Peyer's patch (tissue), 4 donors: ENCODE measurements around the gene NRXN3.

ENCODE experiments used
- CTCF ChIP-seq, 6 experiments: fragments of 450-650 bp in 4 of 6; fragments of 200-600 bp in 2 of 6; sonication (generic) in 1 of 6; IDR thresholded peaks; one replicate each; pipeline ENCODE4 v1.5.1; 2017 to 2019; ENCODE audit warnings: antibody characterized with exemption in 6 of 6, mild to moderate bottlenecking in 3 of 6, moderate library complexity in 1 of 6
- POLR2A ChIP-seq, 2 donors: fragments of 450-650 bp; IDR thresholded peaks; one replicate each; pipeline ENCODE4 v1.5.1; 2017; ENCODE audit warnings: antibody characterized with exemption in 2 of 2, mild to moderate bottlenecking in 2 of 2, moderate library complexity in 2 of 2

- TF ChIP-seq CTCF (IDR thresholded peaks at IDR 0.05) (no peak), POLR2A (IDR thresholded peaks at IDR 0.05) (no peak)
Observed at GRCh38 chr14:79284621-79285020, 1114.4 kb downstream of the NRXN3 start.
